Osteoblast (primary cell): ENCODE measurements around the gene NCAPG. TPM values are rescaled to one million over a fixed set of nuclear protein-coding genes. Genes with fewer than 3 reads are reported as not detected.

Experiments
- DNase-seq: peaks from one replicate; pipeline ENCODE4 v3.0.0; 2011; ENCODE audit warnings: low spot score, mixed read lengths; ENCODE audit not compliant: insufficient read length; ENCODE audit errors: missing footprints
- H2AFZ ChIP-seq: 2 replicates; pipeline ENCODE4 v1.6.0; 2011; ENCODE audit warnings: mild to moderate bottlenecking, low read length
- H3K27ac ChIP-seq: 2 replicates; pipeline ENCODE4 v1.5.1; 2011; ENCODE audit warnings: mild to moderate bottlenecking, low read depth, low read length, moderate library complexity
- H3K27me3 ChIP-seq: 2 replicates; pipeline ENCODE4 v1.6.0; 2012; ENCODE audit warnings: mild to moderate bottlenecking, control low read depth, inconsistent platforms, low read length, moderate library complexity; ENCODE audit not compliant: insufficient read depth
- H3K36me3 ChIP-seq: 2 replicates; pipeline ENCODE4 v1.5.1; 2011; ENCODE audit warnings: mild to moderate bottlenecking, low read length, control low read depth, moderate library complexity; ENCODE audit not compliant: insufficient read depth
- H3K4me1 ChIP-seq: 2 replicates; pipeline ENCODE4 v1.5.1; 2011; ENCODE audit warnings: mild to moderate bottlenecking, low read length, control low read depth, moderate library complexity; ENCODE audit not compliant: insufficient read depth
- H3K4me2 ChIP-seq: 2 replicates; pipeline ENCODE4 v1.6.0; 2011; ENCODE audit warnings: mild to moderate bottlenecking, low read length; ENCODE audit not compliant: insufficient read depth
- H3K4me3 ChIP-seq: fragments of 200-600 bp; sonication (generic); 3 replicates; pipeline ENCODE4 v1.5.1; 2012; ENCODE audit warnings: mild to moderate bottlenecking, low read length, inconsistent platforms; ENCODE audit not compliant: insufficient read depth
- H3K79me2 ChIP-seq: 2 replicates; pipeline ENCODE4 v1.6.0; 2012; ENCODE audit warnings: mild to moderate bottlenecking, low read length, control low read depth, inconsistent platforms; ENCODE audit not compliant: insufficient read depth
- H3K9me3 ChIP-seq: 2 replicates; pipeline ENCODE4 v1.5.1; 2011; ENCODE audit warnings: low read depth, low read length, control low read depth
- H4K20me1 ChIP-seq: 2 replicates; pipeline ENCODE4 v1.6.0; 2012; ENCODE audit warnings: mild to moderate bottlenecking, low read length, control low read depth; ENCODE audit not compliant: insufficient read depth
- total RNA-seq: library from RNA; depleted of rRNA; stranded (reverse); fragments of >200 nt; gene quantifications from 2 replicates; pipeline ENCODE4 v1.2.3, GENCODE V29; 2012
- TF ChIP-seq, protein P1 (sequence below): IDR thresholded peaks from 2 replicates; pipeline ENCODE4 v1.5.1; 2011; ENCODE audit warnings: mild to moderate bottlenecking, low read depth, low read length, moderate library complexity; ENCODE audit errors: extremely low read depth

NCAPG gene, protein sequence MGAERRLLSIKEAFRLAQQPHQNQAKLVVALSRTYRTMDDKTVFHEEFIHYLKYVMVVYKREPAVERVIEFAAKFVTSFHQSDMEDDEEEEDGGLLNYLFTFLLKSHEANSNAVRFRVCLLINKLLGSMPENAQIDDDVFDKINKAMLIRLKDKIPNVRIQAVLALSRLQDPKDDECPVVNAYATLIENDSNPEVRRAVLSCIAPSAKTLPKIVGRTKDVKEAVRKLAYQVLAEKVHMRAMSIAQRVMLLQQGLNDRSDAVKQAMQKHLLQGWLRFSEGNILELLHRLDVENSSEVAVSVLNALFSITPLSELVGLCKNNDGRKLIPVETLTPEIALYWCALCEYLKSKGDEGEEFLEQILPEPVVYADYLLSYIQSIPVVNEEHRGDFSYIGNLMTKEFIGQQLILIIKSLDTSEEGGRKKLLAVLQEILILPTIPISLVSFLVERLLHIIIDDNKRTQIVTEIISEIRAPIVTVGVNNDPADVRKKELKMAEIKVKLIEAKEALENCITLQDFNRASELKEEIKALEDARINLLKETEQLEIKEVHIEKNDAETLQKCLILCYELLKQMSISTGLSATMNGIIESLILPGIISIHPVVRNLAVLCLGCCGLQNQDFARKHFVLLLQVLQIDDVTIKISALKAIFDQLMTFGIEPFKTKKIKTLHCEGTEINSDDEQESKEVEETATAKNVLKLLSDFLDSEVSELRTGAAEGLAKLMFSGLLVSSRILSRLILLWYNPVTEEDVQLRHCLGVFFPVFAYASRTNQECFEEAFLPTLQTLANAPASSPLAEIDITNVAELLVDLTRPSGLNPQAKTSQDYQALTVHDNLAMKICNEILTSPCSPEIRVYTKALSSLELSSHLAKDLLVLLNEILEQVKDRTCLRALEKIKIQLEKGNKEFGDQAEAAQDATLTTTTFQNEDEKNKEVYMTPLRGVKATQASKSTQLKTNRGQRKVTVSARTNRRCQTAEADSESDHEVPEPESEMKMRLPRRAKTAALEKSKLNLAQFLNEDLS
- 4.0 and 5.3 TPM in 2 replicates for total RNA-seq

DNA sequence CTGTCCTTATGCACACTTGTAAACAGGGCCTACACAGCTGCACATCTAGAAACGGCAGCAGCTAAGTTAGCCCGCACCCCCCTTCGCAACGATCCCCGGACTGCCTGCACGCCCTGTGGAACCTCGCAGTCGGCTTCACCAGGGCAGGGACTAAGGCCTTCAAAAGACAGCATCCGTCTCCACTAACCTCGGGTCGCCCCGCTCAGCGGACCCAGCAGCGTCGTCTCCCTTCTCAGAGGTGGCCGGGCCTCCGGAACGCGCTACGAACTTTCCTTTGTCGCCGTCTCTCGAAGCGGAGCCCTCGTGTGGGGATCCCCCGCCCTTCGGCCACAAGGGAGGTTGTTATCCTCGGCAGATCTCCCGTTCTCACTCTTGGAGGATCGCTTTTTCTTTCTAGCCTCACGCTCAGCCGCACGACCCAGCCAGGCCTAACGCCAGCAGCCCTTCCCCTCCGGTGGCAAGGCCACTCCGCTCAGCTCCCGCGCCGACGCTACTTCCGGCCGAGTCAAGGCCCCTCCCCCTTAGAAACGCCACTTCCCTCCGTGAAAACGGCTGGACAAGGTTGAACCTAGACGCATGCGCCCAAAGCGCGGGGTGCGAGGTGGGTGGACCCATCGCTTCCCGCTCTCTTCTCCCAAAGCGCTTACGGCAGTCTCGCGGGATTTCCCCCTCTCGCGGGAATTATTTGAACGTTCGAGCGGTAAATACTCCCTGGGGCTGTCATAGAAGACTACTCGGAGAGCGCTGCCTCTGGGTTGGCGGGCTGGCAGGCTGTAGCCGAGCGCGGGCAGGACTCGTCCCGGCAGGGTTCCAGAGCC, at the start of gene NCAPG, which contains the start of gene DCAF16:
Gene NCAPG (plus strand): TSS at position 720 of the 818 bp plus-strand sequence. CDS start 99 bp downstream, outside the sequence.
Gene DCAF16 (minus strand): TSS at position 498 of the 818 bp plus-strand sequence. CDS start 6,616 bp downstream, outside the sequence.
- peak within 1 kb of the TSS; percentile 96 for H3K4me3 ChIP-seq
- H3K36me3 ChIP-seq = peaks cover 7% of the 10 kb centered on the region
- peak within 1 kb of the TSS; percentile 100 for H2AFZ ChIP-seq
- peak within 1 kb of the TSS; percentile 96 for H3K4me2 ChIP-seq
- H3K9me3 ChIP-seq = no peaks in the 10 kb centered on the region
- no peaks in the 10 kb centered on the region for H3K27me3 ChIP-seq
- H3K4me1 ChIP-seq = peaks cover 56% of the 10 kb centered on the region
- peaks cover 94% of the 10 kb centered on the region for H3K79me2 ChIP-seq
- H3K27ac ChIP-seq = peak within 1 kb of the TSS; percentile 94
- peak; percentile 96 for DNase-seq
- H4K20me1 ChIP-seq = peaks cover 32% of the 10 kb centered on the region
- TF ChIP-seq, protein P1, sequence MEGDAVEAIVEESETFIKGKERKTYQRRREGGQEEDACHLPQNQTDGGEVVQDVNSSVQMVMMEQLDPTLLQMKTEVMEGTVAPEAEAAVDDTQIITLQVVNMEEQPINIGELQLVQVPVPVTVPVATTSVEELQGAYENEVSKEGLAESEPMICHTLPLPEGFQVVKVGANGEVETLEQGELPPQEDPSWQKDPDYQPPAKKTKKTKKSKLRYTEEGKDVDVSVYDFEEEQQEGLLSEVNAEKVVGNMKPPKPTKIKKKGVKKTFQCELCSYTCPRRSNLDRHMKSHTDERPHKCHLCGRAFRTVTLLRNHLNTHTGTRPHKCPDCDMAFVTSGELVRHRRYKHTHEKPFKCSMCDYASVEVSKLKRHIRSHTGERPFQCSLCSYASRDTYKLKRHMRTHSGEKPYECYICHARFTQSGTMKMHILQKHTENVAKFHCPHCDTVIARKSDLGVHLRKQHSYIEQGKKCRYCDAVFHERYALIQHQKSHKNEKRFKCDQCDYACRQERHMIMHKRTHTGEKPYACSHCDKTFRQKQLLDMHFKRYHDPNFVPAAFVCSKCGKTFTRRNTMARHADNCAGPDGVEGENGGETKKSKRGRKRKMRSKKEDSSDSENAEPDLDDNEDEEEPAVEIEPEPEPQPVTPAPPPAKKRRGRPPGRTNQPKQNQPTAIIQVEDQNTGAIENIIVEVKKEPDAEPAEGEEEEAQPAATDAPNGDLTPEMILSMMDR = no peak

DNA sequence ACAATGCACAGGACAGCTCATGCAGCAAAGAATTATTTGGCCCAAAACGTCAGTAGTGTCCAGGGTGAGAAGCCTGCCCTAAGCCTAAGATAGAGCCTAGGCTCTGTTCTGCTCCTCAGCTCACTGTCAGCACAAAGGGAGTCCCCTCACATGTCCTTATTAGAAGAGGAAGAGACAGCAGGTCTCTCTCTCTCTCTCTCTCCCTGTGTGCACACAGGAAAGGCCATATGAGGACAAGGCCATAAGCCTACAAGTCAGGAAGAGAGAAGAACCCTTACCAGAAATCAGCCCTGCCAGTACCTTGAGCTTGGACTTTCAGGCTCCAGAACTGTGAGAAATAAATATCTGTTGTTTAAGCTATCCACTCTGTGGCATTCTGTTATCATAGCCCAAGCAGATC, 49.7 kb upstream of the NCAPG start:
- TF ChIP-seq, protein P1 = no peak
- Histone ChIP-seq H3K4me2 (no peak overlapping the region), H3K27me3 (peaks cover 3% of the 10 kb centered on the region), H3K9me3 (no peaks in the 10 kb centered on the region), H3K79me2 (no peaks in the 10 kb centered on the region), H3K4me1 (no peaks in the 10 kb centered on the region), H3K36me3 (no peaks in the 10 kb centered on the region), H3K4me3 (no peak overlapping the region), H2AFZ (no peak overlapping the region), H3K27ac (no peak overlapping the region), H4K20me1 (no peaks in the 10 kb centered on the region)
- DNase-seq = no peak

DNA sequence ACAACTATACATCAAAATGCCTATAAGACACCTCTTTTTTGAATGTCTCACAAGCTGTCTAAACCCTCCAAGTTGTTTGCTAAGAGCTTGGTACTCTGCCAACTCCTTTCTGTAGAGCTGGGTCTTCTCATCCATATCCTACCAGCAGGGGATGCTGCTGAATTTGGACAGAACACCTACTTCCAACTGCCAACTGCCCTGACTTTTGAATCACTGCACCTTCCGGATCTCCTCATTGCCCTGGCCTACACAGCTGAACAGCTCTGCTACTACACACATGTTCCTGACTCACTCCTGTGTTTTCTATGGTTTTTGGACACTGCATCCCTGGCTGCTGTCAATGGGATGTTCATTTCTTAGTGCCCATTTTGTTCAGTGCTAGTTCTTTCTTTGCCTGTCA, 48.1 kb upstream of the NCAPG start:
- Histone ChIP-seq H3K27ac (no peak overlapping the region), H3K79me2 (no peaks in the 10 kb centered on the region), H4K20me1 (no peaks in the 10 kb centered on the region), H3K9me3 (no peaks in the 10 kb centered on the region), H3K36me3 (no peaks in the 10 kb centered on the region), H3K4me1 (no peaks in the 10 kb centered on the region), H3K4me2 (no peak overlapping the region), H3K4me3 (no peak overlapping the region), H2AFZ (no peak overlapping the region), H3K27me3 (no peaks in the 10 kb centered on the region)
- DNase-seq = no peak
- TF ChIP-seq, protein P1 = peak; percentile 29
